Activated CD4-positive, alpha-beta T cell treated with anti-CD3 and anti-CD28 coated beads for 48 hours (primary cell): ENCODE data around the gene GNB1L.

Source experiments
- DNase-seq: peaks from one replicate; pipeline ENCODE4 v3.0.0-alpha.2; 2020

Gene GNB1L

GRCh38 chr22:19745155-19746101 lies 109.2 kb downstream of the GNB1L start:
- no peak for DNase-seq

GRCh38 chr22:19744350-19745006 lies 110.2 kb downstream of the GNB1L start:
- DNase-seq, result no peak

- DNase-seq, result no peak
Measured at GRCh38 chr22:19743651-19744050, 111.0 kb downstream of the GNB1L start.

- no peak for DNase-seq
Measured at GRCh38 chr22:19743081-19743480, 111.6 kb downstream of the GNB1L start.

GRCh38 chr22:19742160-19743066 lies 112.3 kb downstream of the GNB1L start:
- DNase-seq, result no peak

GRCh38 chr22:19741053-19741452 lies 113.6 kb downstream of the GNB1L start:
- DNase-seq, result no peak

- no peak for DNase-seq
Measured at GRCh38 chr22:19740586-19740985, 114.1 kb downstream of the GNB1L start.

- no peak for DNase-seq
Measured at GRCh38 chr22:19739911-19740449, 114.7 kb downstream of the GNB1L start.

GRCh38 chr22:19739448-19739895 lies 115.2 kb downstream of the GNB1L start:
- no peak for DNase-seq

GRCh38 chr22:19738664-19739447 lies 115.8 kb downstream of the GNB1L start:
- DNase-seq, result no peak

- DNase-seq, result no peak
Measured at GRCh38 chr22:19737846-19738663, 116.6 kb downstream of the GNB1L start.

- DNase-seq, result no peak
Measured at GRCh38 chr22:19735665-19736510, 118.8 kb downstream of the GNB1L start.

GRCh38 chr22:19734837-19735382 lies 119.8 kb downstream of the GNB1L start:
- DNase-seq, result no peak

GRCh38 chr22:19734163-19734562 lies 120.5 kb downstream of the GNB1L start:
- DNase-seq, result no peak

- no peak for DNase-seq
Measured at GRCh38 chr22:19733755-19734154, 120.9 kb downstream of the GNB1L start.
